Muscle of arm (tissue), 12 donors: Measurements from ENCODE around the gene DNAJA3. TPM values are rescaled to one million over a fixed set of nuclear protein-coding genes. Genes with fewer than 3 reads are reported as not detected.
"Not testable (repeated sequence)": the region's sequence is repeated elsewhere in the genome, so short reads cannot be mapped to it uniquely, and the experiment has no call there.

ENCODE experiments used
- DNase-seq: peaks from one replicate; pipeline ENCODE4 v3.0.0-alpha.2; 2013
- polyA plus RNA-seq, 12 donors: library from polyadenylated mRNA; unstranded; fragments of 120-200 nt; gene quantifications; one replicate each; pipeline ENCODE4 v1.2.1, GENCODE V29; 2013; ENCODE audit not compliant: insufficient read length in 12 of 12

DNAJA3 gene
- polyA plus RNA-seq, 12 donors, result 24.7 to 31.6 (median 29.0) TPM; not detected in 1

- DNase-seq, result no peak
Observed at GRCh38 chr16:4385789-4386450, 39.7 kb upstream of the DNAJA3 start.

DNA sequence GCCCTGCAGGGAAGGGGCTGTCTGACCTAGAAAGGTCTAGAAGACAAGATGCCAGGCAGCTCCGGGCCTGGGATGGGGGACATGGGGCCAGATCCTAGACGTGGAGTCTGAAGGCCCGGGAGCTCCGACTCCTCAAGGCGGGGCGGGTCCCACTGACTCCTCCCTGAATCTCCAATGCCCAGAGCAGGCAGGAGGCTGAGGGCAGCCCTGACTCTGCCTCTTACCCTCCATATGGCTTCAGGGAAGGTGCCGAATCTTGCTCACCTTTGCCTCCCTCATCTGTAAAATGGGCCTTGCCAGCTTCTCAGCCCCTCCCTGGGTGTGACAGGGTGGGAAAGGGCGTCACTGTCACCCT lies 39.2 kb upstream of the DNAJA3 start:
- no peak for DNase-seq

DNA sequence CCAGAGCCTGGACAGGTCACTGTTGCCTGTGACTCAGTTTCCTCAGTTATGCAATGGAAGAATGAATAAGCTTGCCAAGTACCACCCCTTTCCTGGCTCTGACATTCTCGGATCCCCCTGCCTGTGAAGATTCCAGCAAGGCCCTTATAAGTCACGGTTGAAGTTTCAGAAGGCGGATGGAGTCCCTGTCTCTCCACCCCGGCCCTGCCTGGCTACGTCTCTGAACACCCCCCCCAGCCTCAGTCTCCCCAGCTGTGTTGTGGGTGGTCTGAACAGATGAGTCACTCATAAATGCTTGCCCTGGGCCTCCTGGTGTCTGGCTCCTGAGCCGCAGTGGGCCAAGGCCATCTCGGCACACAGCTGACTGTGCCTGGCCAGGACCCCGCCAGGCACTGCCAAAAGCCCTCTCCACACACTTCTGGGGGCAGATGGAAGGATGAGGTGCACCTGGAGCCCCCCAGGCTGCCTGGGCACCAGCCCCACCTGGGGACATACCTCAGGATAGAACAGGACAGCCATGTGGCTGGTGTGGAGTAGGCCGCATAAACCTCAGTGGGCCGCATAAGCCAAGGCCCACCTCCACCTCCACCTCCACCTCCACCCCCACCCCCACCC lies 38.6 kb upstream of the DNAJA3 start:
- DNase-seq, result no peak

GRCh38 chr16:4387781-4388180 lies 37.9 kb upstream of the DNAJA3 start:
- no peak for DNase-seq

- DNase-seq, result no peak
Observed at GRCh38 chr16:4388271-4389021, 37.2 kb upstream of the DNAJA3 start.

DNA sequence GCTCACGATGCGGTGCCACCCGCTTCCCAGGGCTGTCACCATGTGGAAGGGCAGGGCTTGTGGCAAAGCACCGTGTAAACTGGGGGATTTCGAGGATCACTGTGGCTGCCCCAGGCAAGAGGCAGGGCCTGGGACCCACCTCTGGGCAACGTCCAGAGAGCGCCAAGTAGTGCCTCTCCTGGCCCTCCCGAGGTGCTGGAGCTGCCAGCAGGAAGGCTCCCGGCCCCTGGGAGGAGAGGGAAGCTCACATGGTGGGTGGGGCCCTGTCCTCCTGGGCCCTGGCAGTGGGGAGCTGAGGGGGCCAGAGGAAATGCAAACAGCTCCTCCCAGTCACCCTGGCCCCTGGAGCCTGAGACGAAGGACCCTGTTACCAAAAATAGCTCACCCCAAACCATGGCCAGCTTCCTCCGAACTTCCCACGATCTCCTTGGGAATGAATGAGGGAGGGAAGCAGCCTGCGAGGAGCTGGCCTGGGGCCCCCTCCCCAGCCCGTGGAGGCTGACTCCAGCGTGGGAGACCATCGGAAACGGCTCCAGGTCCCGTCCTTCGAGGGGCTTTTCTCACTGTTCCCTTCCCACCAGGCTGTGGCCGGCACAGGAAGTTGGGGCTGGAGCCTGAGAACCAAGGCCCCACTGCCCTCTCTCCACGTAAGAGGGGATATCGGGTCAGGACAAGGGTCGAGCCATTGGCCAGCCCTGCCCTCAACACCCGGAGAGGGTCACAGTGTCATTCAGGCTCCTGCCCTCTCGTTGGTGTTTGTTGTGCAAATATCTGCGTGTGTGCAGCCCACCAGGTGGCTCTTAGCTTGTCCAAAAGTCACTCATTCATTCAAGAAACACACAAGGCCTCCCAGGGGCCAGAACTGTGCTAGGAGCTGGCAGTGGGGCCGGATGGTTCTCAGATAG lies 36.4 kb upstream of the DNAJA3 start:
- no peak for DNase-seq

GRCh38 chr16:4390266-4391260 lies 35.1 kb upstream of the DNAJA3 start:
- DNase-seq, result no peak

GRCh38 chr16:4391631-4392381 lies 33.9 kb upstream of the DNAJA3 start:
- no peak for DNase-seq

DNA sequence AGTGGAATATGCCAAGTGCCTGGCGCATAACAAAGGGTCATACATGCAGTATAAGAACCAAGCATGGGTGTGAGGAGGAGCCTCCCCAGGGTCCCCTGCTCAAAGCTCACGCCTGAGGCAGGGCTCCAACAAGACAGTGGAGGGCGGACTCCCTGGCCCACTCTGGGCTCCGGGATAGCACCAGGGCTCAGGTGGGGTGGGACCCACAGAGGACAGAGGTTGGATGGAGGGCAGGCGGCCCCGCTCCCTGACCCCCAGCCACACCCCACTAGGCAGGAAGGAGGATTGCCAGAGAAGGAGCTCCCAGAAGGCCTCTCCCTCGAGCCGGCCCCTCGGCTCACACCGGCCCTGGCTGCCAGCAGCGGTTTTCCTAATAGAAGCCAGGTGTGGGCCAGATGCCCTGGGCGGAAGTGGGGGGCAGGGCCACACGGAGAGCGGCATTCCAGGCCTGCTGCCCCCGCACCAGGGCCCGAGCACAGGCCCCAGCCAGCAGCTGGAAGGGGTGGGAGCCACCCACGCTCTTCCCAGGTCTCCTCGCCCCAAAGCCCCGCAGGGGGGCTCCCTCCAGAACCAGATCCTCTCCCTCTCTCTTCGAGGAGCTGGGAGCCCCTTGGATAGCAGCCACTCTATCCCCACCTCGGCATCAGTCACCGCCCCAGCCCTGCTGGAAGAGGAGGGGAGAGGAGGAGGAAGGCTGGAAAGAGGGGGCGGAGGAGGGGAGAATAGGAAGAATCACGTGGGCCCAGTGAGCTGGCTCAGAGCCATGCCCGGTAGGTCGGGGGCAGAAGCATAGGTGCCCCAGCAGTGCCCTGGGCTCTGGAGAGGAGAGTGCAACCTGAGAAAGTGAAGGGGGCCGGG lies 33.1 kb upstream of the DNAJA3 start:
- DNase-seq, result no peak

- no peak for DNase-seq
Observed at GRCh38 chr16:4393240-4393600, 32.4 kb upstream of the DNAJA3 start.

DNA sequence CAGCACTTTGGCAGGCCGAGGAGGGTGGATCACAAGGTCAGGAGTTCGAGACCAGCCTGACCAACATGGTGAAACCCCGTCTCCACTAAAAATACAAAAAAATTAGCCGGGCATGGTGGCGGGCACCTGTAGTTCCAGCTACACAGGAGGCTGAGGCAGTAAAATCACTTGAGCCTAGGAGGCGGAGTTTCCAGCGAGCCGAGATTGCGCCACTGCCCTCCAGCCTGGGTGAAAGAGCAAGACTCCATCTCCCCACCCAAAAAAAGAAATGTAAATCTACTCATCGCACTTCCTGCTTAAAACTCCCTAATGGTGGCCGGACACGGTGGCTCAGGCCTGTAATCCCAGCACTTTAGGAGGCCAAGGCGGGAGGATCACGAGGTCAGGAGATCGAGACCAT lies 31.8 kb upstream of the DNAJA3 start:
- not testable (repeated sequence) for DNase-seq

DNA sequence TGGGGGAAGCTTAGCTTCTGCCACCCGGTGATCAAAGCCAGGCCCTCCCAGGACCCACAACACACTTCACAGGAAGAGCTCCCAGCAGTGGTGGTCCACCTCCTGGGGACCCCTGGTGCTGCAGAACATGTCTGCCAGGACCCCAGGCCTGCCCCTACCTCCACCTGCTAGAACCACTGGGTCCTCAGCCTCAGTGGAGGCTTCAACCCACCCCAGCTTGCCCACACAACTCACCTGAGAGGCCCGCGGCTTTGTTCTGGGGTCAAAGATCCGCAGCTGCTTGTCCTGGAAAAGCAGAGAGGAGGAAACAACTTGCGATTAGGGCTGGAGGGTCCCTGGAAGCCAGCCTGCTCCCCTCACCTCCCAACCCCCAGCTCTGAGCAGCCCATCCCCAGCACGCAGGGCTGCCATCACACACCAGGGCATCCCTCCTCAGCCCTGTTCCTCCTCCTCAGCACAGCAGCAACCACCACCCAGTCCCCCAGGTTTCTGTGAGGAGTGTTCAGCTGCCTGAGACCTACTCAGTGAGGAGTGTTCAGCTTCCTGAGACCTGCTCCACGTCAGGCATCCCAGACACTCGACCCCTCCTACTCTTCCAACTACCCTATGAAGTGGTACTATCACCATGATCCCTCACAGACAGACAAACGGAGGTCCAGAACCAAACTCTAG lies 30.5 kb upstream of the DNAJA3 start:
- DNase-seq, result no peak

- no peak for DNase-seq
Observed at GRCh38 chr16:4399001-4399730, 26.5 kb upstream of the DNAJA3 start.

- DNase-seq, result no peak
Observed at GRCh38 chr16:4401094-4401501, 24.6 kb upstream of the DNAJA3 start.

- no peak for DNase-seq
Observed at GRCh38 chr16:4401510-4401909, 24.2 kb upstream of the DNAJA3 start.

DNA sequence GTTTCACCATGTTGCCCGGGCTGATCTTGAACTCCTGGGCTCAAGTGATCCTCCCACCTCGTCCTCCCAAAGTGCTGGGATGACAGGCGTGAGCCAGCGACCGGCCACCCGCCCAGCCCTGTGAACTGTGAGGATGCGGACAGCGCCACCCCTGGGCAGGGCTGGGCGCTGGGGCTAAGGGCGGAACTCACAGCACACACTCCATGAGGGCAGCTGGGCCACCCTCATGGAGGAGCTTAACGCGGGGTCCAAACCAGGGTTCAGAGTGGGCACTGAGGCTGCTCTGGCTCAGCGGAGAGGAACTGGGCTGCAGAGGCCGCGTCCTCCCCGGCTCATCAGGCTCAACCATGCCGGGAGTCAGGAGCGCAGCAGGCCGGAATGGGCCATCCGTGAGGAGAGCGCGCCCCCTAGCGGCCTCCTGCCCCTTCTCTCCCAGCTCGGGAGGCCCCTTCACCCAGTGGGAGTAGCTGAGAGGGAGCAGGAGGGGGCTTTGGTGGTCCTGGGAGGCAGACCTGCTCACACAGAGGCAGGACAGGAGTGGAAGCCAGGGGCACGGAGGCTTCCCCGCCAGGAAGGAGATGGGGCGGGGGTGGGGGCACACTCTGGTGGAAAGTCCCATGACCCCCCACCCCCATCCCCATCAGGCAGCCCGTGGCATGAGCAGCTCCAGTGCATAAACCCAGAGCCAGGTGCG lies 23.1 kb upstream of the DNAJA3 start:
- DNase-seq, result peak; percentile 86
